Loucy (cell line): ENCODE data around the gene TAP2.
"Not testable (repeated sequence)": the region's sequence is repeated elsewhere in the genome, so short reads cannot be mapped to it uniquely, and the experiment has no call there.

Source experiments
- H2AFZ ChIP-seq: fragments of 200-600 bp; sonication (generic); 2 replicates; pipeline ENCODE4 v1.6.0; 2016; ENCODE audit warnings: antibody characterized with exemption, mild to moderate bottlenecking, low read length, moderate library complexity
- H3F3A ChIP-seq: fragments of 200-600 bp; 2 replicates; pipeline ENCODE4 v1.6.0; 2016; ENCODE audit warnings: antibody characterized with exemption, low read depth, mild to moderate bottlenecking
- H3K27me3 ChIP-seq: fragments of 200-600 bp; sonication (generic); 2 replicates; pipeline ENCODE4 v1.6.1; 2014; ENCODE audit warnings: low read length, mild to moderate bottlenecking; ENCODE audit not compliant: insufficient read depth, poor library complexity, severe bottlenecking
- H3K36me3 ChIP-seq: fragments of 200-600 bp; sonication (generic); 2 replicates; pipeline ENCODE4 v1.6.1; 2016; ENCODE audit warnings: low read length; ENCODE audit not compliant: insufficient read depth
- H3K4me1 ChIP-seq: fragments of 200-600 bp; sonication (generic); 2 replicates; pipeline ENCODE4 v1.5.1; 2014; ENCODE audit warnings: low read length, mild to moderate bottlenecking; ENCODE audit not compliant: insufficient read depth, poor library complexity, severe bottlenecking
- H3K4me2 ChIP-seq: fragments of 200-600 bp; sonication (generic); 2 replicates; pipeline ENCODE4 v1.6.0; 2014; ENCODE audit warnings: antibody characterized with exemption, low read length, low read depth, mild to moderate bottlenecking; ENCODE audit not compliant: poor library complexity, severe bottlenecking
- H3K4me3 ChIP-seq: fragments of 200-600 bp; sonication (generic); 2 replicates; pipeline ENCODE4 v1.5.1; 2014; ENCODE audit warnings: low read length, mild to moderate bottlenecking, mixed read lengths; ENCODE audit not compliant: poor library complexity, severe bottlenecking
- H3K79me2 ChIP-seq: fragments of 200-600 bp; sonication (generic); 2 replicates; pipeline ENCODE4 v1.6.1; 2014; ENCODE audit warnings: low read length; ENCODE audit not compliant: insufficient read depth
- H3K9ac ChIP-seq: fragments of 200-600 bp; sonication (generic); 2 replicates; pipeline ENCODE4 v1.6.0; 2014; ENCODE audit warnings: mild to moderate bottlenecking, low read depth, low read length, moderate library complexity; ENCODE audit not compliant: poor library complexity, severe bottlenecking
- H3K9me2 ChIP-seq: fragments of 200-600 bp; sonication (generic); replicated peaks from 2 replicates; pipeline ENCODE4 v1.6.1; 2016; ENCODE audit warnings: low read depth, low read length, mixed read lengths
- H3K9me3 ChIP-seq: fragments of 200-600 bp; sonication (generic); 2 replicates; pipeline ENCODE4 v1.6.1; 2014; ENCODE audit warnings: mild to moderate bottlenecking, antibody characterized with exemption, low read length, low read depth; ENCODE audit not compliant: insufficient read depth
- H4K20me1 ChIP-seq: fragments of 200-600 bp; sonication (generic); 2 replicates; pipeline ENCODE4 v1.6.0; 2014; ENCODE audit warnings: antibody characterized with exemption, low read length, mild to moderate bottlenecking; ENCODE audit not compliant: insufficient read depth, poor library complexity, severe bottlenecking
- EZH2phosphoT487 ChIP-seq: fragments of 200-600 bp; IDR thresholded peaks from 2 replicates; pipeline ENCODE4 v1.6.1; 2018; ENCODE audit warnings: antibody characterized with exemption, mild to moderate bottlenecking, moderate library complexity, borderline replicate concordance
- TF ChIP-seq, protein P1 (sequence below): fragments of 200-600 bp; sonication (generic); conservative IDR thresholded peaks from 2 replicates; pipeline ENCODE4 v1.5.1; 2014; ENCODE audit warnings: mild to moderate bottlenecking, antibody characterized with exemption, low read length

Gene TAP2

DNA sequence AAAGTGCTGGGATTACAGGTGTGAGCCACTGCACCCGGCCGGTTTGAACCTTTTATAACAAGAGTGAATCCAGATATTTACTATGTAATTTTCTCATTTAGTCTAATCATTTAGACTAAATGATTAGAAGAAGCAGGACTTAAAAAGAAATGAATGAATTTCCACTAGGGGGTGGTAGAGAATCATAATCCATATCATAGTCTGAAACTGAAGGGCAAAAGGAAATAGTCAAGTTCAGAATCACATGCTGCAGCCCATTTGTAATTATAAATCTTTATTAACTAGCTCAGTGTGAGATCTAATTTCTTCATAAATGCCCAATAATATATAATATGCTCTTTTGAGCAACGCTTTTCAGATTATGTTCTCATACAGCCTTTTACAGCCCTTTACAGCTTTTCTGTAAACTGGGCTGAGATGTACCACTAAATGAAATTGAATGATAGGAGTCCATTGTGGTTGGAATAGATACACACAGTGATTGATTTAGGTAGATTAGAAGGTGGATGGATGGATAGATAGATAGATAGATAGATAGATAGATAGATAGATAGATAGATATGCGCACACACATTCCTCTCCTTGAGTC is 47.3 kb upstream of the TAP2 start:
- H3K27me3 ChIP-seq, result no peaks in the 10 kb centered on the region
- H3K9me3 ChIP-seq, result no peaks in the 10 kb centered on the region
- TF ChIP-seq EZH2phosphoT487, result no peak
- TF ChIP-seq, protein P1, sequence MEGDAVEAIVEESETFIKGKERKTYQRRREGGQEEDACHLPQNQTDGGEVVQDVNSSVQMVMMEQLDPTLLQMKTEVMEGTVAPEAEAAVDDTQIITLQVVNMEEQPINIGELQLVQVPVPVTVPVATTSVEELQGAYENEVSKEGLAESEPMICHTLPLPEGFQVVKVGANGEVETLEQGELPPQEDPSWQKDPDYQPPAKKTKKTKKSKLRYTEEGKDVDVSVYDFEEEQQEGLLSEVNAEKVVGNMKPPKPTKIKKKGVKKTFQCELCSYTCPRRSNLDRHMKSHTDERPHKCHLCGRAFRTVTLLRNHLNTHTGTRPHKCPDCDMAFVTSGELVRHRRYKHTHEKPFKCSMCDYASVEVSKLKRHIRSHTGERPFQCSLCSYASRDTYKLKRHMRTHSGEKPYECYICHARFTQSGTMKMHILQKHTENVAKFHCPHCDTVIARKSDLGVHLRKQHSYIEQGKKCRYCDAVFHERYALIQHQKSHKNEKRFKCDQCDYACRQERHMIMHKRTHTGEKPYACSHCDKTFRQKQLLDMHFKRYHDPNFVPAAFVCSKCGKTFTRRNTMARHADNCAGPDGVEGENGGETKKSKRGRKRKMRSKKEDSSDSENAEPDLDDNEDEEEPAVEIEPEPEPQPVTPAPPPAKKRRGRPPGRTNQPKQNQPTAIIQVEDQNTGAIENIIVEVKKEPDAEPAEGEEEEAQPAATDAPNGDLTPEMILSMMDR, result peak; percentile 75
- H3K9me2 ChIP-seq, result no peaks in the 10 kb centered on the region
- no peaks in the 10 kb centered on the region for H4K20me1 ChIP-seq
- no peaks in the 10 kb centered on the region for H3F3A ChIP-seq
- no peaks in the 10 kb centered on the region for H3K79me2 ChIP-seq
- H2AFZ ChIP-seq, result no peak overlapping the region
- H3K4me1 ChIP-seq, result no peaks in the 10 kb centered on the region
- H3K4me2 ChIP-seq, result no peak overlapping the region
- no peak overlapping the region for H3K4me3 ChIP-seq
- H3K9ac ChIP-seq, result no peak overlapping the region
- no peaks in the 10 kb centered on the region for H3K36me3 ChIP-seq

DNA sequence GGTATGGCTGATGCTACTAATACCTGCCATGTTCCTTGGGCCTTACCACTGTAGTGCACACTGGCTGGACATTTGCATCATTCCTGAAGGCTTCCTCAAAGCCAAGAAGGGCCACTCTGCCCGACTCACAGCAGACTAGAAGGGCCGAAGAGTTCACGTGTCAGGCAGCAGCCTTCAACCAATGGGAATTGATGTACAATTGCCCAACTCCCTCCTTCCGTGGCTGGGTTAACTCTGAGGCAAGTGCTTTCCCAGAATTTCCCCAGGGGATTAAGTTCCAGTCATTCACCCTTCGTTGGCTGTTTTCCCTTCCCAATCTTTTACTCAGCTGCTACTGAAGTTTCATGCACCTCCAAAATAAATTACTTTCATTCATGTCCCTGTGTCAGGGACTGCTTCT is 45.2 kb upstream of the TAP2 start:
- Histone ChIP-seq H3K9ac (no peak overlapping the region), H3F3A (no peaks in the 10 kb centered on the region), H3K27me3 (no peaks in the 10 kb centered on the region), H3K9me2 (no peaks in the 10 kb centered on the region), H2AFZ (no peak overlapping the region), H3K4me3 (no peak overlapping the region), H4K20me1 (no peaks in the 10 kb centered on the region), H3K4me2 (no peak overlapping the region), H3K36me3 (no peaks in the 10 kb centered on the region), H3K79me2 (no peaks in the 10 kb centered on the region), H3K9me3 (no peaks in the 10 kb centered on the region), H3K4me1 (no peaks in the 10 kb centered on the region)
- TF ChIP-seq, protein P1, result no peak
- TF ChIP-seq EZH2phosphoT487, result no peak

DNA sequence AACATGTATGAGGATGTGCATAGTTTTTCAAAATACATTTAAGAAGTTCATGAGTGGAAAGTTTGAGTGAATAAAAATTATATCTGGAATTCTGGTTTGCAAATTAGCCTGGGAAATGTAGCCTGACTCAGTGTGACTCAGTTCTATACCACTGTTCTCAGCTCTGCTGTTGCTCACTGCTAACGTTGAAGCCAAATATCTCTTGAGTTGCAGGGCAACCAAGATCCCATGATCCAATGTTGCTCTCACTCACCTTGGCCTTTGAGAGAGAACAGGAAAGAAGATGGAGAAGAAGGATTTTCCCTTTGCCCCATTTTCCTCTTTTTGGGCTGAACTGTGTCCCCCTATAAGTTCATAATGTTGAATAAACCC is 44.3 kb upstream of the TAP2 start:
- H3K79me2 ChIP-seq, result no peaks in the 10 kb centered on the region

DNA sequence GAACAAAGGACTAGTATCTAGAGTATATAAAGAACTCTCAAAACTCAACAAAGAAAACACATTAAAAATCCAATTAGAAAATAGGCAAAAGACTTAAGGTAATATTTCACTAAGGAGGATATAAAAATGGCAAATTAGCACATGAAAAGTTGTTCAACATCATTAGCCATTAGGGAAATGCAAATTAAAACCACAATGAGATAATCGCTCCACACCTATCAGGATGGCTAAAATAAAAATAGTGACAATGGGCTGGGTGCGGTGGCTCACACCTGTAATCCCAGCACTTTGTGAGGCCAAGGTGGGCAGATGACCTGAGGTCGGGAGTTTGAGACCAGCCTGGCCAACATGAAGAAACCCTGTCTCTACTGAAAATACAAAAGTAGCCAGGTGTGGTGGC is 42.4 kb upstream of the TAP2 start:
- H3K9me3 ChIP-seq, H3K27me3 ChIP-seq, H3K4me3 ChIP-seq, H2AFZ ChIP-seq, H3K9ac ChIP-seq, H3F3A ChIP-seq, H3K9me2 ChIP-seq, H3K79me2 ChIP-seq, H3K4me2 ChIP-seq, H4K20me1 ChIP-seq, H3K36me3 ChIP-seq, H3K4me1 ChIP-seq: not testable (repeated sequence)

More for the DNA sequence above, 44.3 kb upstream of the TAP2 start:
- Histone ChIP-seq H3K4me1 (no peaks in the 10 kb centered on the region), H3K9me2 (no peaks in the 10 kb centered on the region), H3K4me3 (no peak overlapping the region), H3K36me3 (no peaks in the 10 kb centered on the region), H3K9ac (no peak overlapping the region), H3K4me2 (no peak overlapping the region), H2AFZ (no peak overlapping the region), H4K20me1 (no peaks in the 10 kb centered on the region), H3K9me3 (no peaks in the 10 kb centered on the region), H3K27me3 (no peaks in the 10 kb centered on the region), H3F3A (no peaks in the 10 kb centered on the region)
- TF ChIP-seq, protein P1, result no peak
- TF ChIP-seq EZH2phosphoT487, result no peak
